Hepatocyte (in vitro differentiated cells): ENCODE results near the gene OMD. TPM values are rescaled to one million over a fixed set of nuclear protein-coding genes. Genes with fewer than 3 reads are reported as not detected.

Source experiments
- DNase-seq: peaks from one replicate; pipeline ENCODE4 v3.0.0-alpha.2; 2016; ENCODE audit warnings: low spot score
- H2AFZ ChIP-seq: fragments of 200-600 bp; sonication (generic); 2 replicates; pipeline ENCODE4 v1.6.0; 2016; ENCODE audit warnings: antibody characterized with exemption, mild to moderate bottlenecking
- H3K27ac ChIP-seq: fragments of 200-600 bp; sonication (generic); 2 replicates; pipeline ENCODE4 v1.5.1; 2016; ENCODE audit warnings: mild to moderate bottlenecking
- H3K27me3 ChIP-seq: fragments of 200-600 bp; sonication (generic); 2 replicates; pipeline ENCODE4 v1.6.1; 2016
- H3K36me3 ChIP-seq: fragments of 200-600 bp; sonication (generic); replicated peaks from 2 replicates; pipeline ENCODE4 v1.5.1; 2016; ENCODE audit warnings: low read depth; ENCODE audit not compliant: insufficient read depth
- H3K4me1 ChIP-seq: fragments of 200-600 bp; sonication (generic); 2 replicates; pipeline ENCODE4 v1.5.1; 2016; ENCODE audit warnings: mild to moderate bottlenecking, moderate library complexity; ENCODE audit not compliant: insufficient read depth
- H3K4me2 ChIP-seq: fragments of 200-600 bp; sonication (generic); 2 replicates; pipeline ENCODE4 v1.6.0; 2016
- H3K4me3 ChIP-seq: fragments of 200-600 bp; sonication (generic); 2 replicates; pipeline ENCODE4 v1.5.1; 2016; ENCODE audit warnings: mild to moderate bottlenecking
- H3K79me2 ChIP-seq: fragments of 200-600 bp; sonication (generic); 2 replicates; pipeline ENCODE4 v1.6.0; 2017; ENCODE audit warnings: mild to moderate bottlenecking
- H3K9me2 ChIP-seq: fragments of 200-600 bp; sonication (generic); replicated peaks from 2 replicates; pipeline ENCODE4 v1.6.0; 2017; ENCODE audit warnings: mild to moderate bottlenecking; ENCODE audit not compliant: insufficient read depth
- H3K9me3 ChIP-seq: fragments of 200-600 bp; sonication (generic); 2 replicates; pipeline ENCODE4 v1.5.1; 2016; ENCODE audit warnings: low read depth, mild to moderate bottlenecking
- H4K20me1 ChIP-seq: fragments of 200-600 bp; sonication (generic); 2 replicates; pipeline ENCODE4 v1.6.0; 2016; ENCODE audit warnings: mild to moderate bottlenecking; ENCODE audit not compliant: insufficient read depth, poor library complexity, severe bottlenecking
- CTCF ChIP-seq: fragments of 200-600 bp; sonication (generic); IDR thresholded peaks from 2 replicates; pipeline ENCODE4 v1.5.1; 2016; ENCODE audit warnings: antibody characterized with exemption, mild to moderate bottlenecking; ENCODE audit not compliant: poor library complexity
- EZH2 ChIP-seq: fragments of 200-600 bp; sonication (generic); IDR thresholded peaks from 2 replicates; pipeline ENCODE4 v1.6.1; 2016; ENCODE audit warnings: antibody characterized with exemption, mild to moderate bottlenecking, borderline replicate concordance
- EZH2phosphoT487 ChIP-seq: fragments of 200-600 bp; sonication (generic); IDR thresholded peaks from one replicate; pipeline ENCODE4 v1.6.1; 2018; ENCODE audit warnings: antibody characterized with exemption, mild to moderate bottlenecking, low read depth, moderate library complexity; ENCODE audit not compliant: unreplicated experiment, severe bottlenecking
- WGBS: methylation state at CpG from one replicate; pipeline ENCODE4 v1.1.6; 2016; ENCODE audit warnings: low lambda C conversion rate; ENCODE audit errors: missing lambda C conversion rate; 5-methylcytosine and 5-hydroxymethylcytosine counted together
- polyA plus RNA-seq: library from polyadenylated mRNA; unstranded; fragments of >200 nt; fragmentation: Nextera tagmentation; extraction: Ambion mirVana; gene quantifications from 2 replicates; pipeline ENCODE4 v1.2.1, GENCODE V29; 2016
- total RNA-seq: library from RNA; depleted of rRNA; stranded (reverse); fragments of >200 nt; gene quantifications from 2 replicates; pipeline ENCODE4 v1.2.3, GENCODE V29; 2014

Gene OMD
- total and polyA plus RNA-seq, 2 experiments from 2014 or later, result 0.17 to 0.47 TPM

GRCh38 chr9:92446536-92446935 lies 22.3 kb upstream of the OMD start:
- no peak for TF ChIP-seq CTCF
- TF ChIP-seq EZH2phosphoT487, result no peak
- no peak for TF ChIP-seq EZH2
- Histone ChIP-seq H3K36me3 (no peaks in the 10 kb centered on the region), H3K27me3 (no peaks in the 10 kb centered on the region), H4K20me1 (no peaks in the 10 kb centered on the region), H3K27ac (no peak overlapping the region), H2AFZ (no peak overlapping the region), H3K9me2 (no peaks in the 10 kb centered on the region), H3K4me1 (no peaks in the 10 kb centered on the region), H3K4me2 (no peak overlapping the region), H3K4me3 (no peak overlapping the region), H3K9me3 (no peaks in the 10 kb centered on the region), H3K79me2 (no peaks in the 10 kb centered on the region)
- DNase-seq, result no peak

GRCh38 chr9:92444841-92445240 lies 20.6 kb upstream of the OMD start:
- H3K79me2 ChIP-seq, result no peaks in the 10 kb centered on the region
- H2AFZ ChIP-seq, result no peak overlapping the region
- H3K27ac ChIP-seq, result no peak overlapping the region
- H4K20me1 ChIP-seq, result no peaks in the 10 kb centered on the region
- H3K9me3 ChIP-seq, result no peaks in the 10 kb centered on the region
- H3K4me1 ChIP-seq, result no peaks in the 10 kb centered on the region
- H3K9me2 ChIP-seq, result no peaks in the 10 kb centered on the region
- no peak overlapping the region for H3K4me2 ChIP-seq
- H3K4me3 ChIP-seq, result no peak overlapping the region
- no peak for DNase-seq
- H3K36me3 ChIP-seq, result no peaks in the 10 kb centered on the region
- WGBS, result 90% methylated on average over 4 of the region's 4 CpGs
- TF ChIP-seq CTCF (no peak), EZH2 (no peak), EZH2phosphoT487 (no peak)
- H3K27me3 ChIP-seq, result no peaks in the 10 kb centered on the region

GRCh38 chr9:92440751-92441046 lies 16.4 kb upstream of the OMD start:
- no peaks in the 10 kb centered on the region for H3K79me2 ChIP-seq
- DNase-seq, result no peak
- no peaks in the 10 kb centered on the region for H3K27me3 ChIP-seq
- H3K4me2 ChIP-seq, result no peak overlapping the region
- H3K36me3 ChIP-seq, result no peaks in the 10 kb centered on the region
- H3K27ac ChIP-seq, result no peak overlapping the region
- no peak for TF ChIP-seq EZH2phosphoT487
- TF ChIP-seq EZH2, result no peak
- no peak for TF ChIP-seq CTCF
- H3K4me3 ChIP-seq, result no peak overlapping the region
- no peaks in the 10 kb centered on the region for H4K20me1 ChIP-seq
- no peak overlapping the region for H2AFZ ChIP-seq
- 88% methylated on average over 6 of the region's 6 CpGs for WGBS
- H3K9me2 ChIP-seq, result no peaks in the 10 kb centered on the region
- no peaks in the 10 kb centered on the region for H3K4me1 ChIP-seq
- H3K9me3 ChIP-seq, result no peaks in the 10 kb centered on the region
